NCI-H748 (cell line): Measurements from ENCODE around the gene RFTN1.
A peak's percentile ranks its signal among the peaks of the same experiment; 100 is the strongest.
"Not testable (repeated sequence)": the region's sequence is repeated elsewhere in the genome, so short reads cannot be mapped to it uniquely, and the experiment has no call there.

Experiments used
- DNase-seq: peaks from one replicate; lab custom pipeline; 2025; ENCODE audit not compliant: unreplicated experiment; lab: John Stamatoyannopoulos, UW

RFTN1 gene

DNA sequence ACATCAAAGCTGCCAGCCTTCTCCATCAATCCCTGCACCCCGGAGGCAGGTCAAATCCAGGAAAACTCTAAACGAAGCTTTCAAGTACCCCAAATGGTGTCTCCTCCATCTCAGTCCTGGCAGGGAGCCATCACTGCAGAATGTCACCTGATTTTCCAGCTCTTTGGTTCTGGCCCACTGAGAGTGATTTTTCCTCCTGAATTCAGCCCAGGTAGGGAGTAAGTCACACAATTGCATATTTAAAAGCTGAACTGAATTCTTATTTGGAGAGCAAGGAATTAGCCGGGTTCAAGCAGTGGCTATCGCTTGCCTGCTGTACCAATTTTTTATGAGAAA is 5.3 kb downstream of the RFTN1 start:
- no peak for DNase-seq

DNA sequence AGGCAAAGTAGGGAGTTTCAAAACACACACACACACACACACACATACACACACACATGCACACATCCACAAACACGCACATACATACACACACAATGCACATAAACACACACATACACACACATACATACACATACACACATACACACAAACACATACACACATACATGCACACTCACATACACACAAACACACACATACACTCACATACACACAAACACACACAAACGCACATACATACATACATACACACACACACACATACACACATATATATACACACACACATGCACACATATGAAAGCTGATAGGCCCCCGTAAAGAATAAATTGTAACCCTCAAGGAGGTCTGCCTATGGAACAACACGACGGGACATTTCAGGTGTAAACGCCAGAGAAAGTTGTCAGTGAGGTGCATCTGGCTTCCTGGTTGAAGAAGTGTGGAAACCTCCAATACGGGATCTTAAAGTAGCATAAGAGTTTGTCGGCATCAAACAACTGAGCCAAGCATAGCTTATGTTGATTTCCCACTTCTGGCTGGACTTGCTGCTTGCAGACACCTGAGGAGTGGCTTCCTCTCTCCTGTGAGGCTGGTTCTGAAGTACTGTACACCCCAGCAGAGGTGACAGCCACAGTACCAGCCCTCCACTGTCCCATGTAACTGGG is 5.8 kb downstream of the RFTN1 start:
- DNase-seq = no peak

DNA sequence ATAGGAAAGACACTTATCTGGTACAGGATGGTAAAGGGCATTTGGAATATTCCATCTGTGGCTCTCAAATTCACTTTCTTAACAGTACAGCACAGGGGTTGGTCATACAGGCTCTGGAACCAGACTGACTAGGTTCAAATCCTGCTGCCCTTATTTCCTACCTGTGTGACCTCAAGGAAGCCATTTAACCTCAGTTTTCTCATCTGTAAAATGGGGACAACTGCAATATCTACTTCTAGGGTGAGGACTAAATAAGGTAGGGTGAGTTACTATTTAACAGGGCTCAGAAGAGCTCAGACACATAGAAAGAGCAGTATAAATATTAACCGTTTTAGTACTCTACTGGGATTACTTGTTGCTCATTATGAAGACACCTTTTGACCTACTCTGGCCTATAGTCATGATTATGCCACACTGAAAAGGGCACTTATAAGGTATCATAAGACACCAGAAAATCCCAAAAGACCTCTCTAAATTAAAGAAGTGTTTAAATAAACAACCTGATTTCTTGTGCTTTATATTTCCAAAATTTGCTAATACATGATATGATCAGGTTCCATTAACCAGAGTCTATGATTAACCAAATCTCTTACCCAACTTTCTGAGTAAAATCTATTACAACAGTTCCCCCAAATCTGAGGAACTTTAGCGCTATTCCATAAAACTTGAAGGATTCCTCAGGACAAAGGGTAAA is 6.5 kb downstream of the RFTN1 start:
- DNase-seq = no peak

DNA sequence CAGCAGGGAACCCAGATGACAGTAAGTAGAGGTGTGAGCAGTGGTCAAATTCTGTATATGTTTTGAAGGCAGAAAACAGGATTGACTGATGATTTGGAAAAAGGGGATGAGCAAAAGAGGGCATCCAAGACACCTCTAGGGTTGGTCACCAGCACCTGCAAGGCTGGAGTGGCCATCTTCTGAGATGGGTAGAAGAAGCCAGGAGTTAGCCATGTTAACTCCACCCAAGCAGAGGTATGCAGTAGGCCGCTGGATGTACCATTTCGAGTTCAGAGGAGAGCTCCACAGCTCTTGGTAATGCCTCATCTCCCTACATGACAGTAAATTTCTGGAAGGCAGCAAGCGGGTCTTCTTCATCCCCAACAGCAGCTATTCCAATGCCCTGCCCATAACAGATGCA is 7.0 kb downstream of the RFTN1 start:
- no peak for DNase-seq

DNA sequence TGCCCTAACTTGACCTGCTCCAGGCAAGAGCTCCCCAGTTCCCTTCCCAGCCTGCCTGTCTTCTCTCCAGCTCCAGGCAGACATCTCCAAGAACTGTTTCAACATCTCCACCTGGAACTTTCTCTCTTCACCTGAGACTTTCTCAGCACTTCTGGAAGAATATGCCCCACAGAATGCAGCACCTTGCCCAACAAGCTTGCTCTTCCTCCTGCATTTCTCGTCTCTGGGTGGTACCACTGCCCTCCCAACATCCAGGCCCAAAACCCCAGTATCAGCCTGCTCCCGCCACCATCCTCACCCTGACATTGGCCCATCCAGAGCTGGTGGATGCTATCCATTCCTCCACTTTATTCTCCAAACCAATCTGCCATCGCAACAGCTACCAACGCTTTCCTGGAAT is 8.8 kb downstream of the RFTN1 start:
- no peak for DNase-seq

DNA sequence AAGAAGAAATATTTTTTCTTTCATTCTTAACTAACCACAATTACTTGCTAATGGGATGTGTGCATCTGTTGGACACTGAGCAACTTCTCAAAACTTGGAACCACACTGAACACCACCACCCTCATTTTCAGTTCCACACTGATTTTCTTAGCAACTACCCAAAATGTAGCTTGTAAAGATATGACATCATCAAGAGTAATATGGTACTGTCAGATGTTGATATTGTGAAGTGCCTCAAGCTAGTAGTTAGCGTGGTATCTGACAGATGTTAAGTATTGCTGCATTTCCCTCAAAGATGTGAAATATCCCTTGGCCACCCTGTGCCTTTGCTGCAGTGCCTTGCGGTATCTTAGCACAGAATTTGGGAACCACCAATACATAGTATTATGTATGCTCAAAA is 9.3 kb downstream of the RFTN1 start:
- no peak for DNase-seq

DNA sequence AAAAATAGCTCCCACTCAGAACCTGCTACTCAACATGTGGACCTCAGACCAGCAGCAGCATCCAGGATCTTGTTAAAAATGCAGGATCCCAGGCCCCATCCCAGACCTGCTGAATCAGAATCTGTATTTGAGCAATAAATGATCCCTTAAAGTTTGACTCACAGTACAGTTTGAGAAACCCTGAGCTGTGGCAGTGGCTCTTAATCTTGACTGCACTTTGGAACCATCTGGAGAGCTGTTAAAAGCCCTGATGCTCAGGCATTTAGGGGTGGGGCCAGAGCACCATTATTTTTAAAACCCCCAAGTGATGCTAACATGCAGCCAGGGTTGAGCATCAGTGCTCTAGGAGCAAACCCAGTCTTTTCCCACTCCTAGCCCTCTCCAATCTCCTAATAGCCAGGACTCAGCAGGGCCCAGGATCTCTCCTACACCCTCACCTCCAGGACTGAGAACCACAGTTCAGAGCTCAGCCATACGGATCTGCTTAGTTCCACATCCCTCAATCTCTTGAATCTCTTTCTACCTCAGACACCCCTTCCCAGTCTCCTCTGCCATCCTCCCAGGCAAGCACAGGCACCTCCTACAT is 10.2 kb downstream of the RFTN1 start:
- DNase-seq = no peak

DNA sequence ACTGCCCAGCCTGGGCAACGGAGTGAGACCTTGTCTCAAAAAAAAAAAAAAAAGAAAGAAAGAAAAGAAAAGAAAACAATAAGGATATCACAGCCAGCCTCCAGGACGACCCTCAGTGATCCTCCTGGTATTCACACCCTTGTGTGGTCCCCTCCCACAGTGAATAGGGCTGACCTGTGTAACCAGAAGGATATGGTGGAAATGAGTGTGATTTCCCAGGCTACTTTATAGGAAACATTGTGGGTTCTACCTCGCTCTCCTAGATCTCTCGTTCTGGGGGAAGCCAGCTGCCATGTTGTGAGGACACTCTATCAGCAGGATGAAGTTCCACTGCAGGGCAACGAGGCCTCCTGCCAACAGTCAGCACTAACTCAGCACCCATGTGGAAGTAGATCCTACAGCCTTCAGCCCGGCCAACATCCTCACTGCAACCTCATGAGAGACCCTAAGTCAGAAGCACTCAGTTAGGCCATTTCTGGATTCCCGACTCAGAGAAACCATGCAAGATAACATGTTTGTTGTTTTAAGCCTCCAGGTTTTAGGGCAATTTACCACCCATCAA is 11.1 kb downstream of the RFTN1 start:
- DNase-seq = no peak

DNA sequence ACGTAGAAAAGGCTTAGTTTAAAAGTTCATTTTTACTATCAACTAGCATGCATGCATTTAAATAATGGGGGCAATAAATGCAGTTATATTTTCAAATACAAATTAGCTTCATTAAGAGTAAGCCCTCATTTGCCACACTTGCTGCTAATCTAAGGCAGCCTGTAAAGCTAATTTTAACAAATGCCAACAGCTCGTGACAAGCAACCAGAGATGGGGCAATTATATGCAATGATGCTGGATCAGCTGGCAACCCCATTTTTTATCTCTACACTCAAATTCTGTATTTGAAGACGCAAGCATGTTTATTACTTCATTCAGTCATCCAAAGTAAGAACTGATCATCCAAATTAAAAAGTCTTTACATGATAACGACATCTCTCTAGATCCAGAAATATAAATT is 12.1 kb downstream of the RFTN1 start:
- DNase-seq = no peak

DNA sequence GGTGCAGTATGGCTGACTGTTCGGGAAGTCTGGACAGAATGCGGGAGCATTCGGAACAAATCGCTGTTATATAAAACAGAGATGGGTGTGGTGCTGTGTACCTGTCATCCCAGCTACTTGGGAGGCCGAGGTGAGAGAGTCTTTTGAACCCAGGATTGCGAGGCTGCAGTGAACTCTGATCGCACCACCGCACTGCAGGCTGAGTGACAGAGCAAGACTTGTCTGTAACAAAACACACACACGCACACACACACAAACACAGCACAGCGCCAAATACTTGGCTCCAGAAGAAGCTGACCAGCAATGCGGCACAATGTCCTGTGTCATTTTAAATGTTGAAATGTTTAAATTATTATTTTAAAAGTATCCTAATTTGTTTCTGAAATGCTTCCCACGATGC is 12.6 kb downstream of the RFTN1 start:
- DNase-seq = no peak

DNA sequence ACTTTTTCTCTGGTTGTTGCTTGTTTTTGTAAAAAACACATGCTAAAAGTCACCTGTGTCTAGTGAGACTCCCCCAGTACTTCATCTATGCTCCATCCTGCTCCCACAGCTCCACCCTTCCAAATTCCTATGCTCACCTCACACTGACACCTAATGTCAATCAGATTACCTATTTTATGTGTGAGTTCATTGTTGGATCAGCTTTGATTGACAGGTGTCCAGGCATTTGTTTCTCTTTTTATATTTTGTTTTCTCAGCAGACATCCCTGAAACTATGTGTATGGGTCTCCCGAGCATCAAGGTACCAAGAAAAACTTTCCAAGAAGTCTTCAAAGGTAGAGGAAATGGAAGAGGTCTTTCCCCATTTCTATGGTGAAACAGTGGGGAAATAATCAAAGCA is 13.4 kb downstream of the RFTN1 start:
- DNase-seq = no peak

DNA sequence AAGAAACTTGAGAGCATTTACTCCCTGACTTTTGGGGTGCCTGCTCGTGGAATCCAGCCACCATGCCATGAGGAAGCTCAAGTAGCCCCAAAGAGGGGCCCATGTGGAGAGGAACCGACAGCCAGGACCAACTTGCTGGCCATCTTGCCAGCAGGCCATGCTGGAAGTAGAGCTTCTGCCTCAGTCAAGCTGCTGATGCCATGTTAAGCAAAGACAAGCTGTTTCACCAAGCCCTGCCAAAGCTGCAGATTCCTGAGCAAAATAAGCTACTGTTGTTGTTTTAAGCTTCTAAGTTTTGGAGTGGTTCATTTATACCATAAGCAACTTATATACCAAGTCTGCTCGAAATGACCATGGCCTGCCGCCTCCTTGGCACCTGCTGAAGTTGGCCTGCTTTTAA is 14.1 kb downstream of the RFTN1 start:
- no peak for DNase-seq

DNA sequence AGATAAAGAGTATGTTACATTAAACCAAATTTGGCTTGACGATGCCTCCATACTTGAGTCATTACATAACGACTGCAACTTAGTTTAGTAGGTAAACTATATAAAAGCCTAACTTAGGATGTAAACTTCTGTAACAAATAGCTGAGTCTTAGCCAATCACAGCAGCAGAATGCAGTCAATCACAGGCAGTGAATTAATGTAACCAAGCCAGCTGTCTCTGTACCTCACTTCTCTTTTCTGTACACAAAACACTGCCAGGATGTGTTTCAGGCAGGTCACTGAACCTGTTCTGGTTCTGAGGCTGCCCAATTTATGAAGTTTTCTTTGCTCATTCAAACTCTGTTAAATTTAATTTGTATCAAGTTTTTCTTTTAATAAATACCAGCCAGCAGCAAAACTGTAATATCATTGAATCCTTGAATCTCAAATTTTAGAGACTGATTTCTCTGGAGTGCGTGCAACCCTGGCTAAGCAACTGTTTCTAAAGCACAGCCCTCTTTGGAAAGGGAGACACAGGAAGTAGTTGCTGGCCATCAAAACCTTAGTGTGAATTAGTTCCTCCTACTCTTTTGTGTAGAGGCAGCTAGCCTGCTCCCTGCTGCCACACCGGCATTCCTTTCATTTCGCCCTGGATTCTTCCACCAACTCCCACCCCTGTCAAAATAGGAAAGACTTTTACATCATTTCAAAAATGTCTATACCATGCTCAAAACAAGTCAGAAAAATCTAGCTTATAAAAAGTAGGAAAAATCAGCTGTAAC is 15.2 kb downstream of the RFTN1 start:
- DNase-seq = no peak

DNA sequence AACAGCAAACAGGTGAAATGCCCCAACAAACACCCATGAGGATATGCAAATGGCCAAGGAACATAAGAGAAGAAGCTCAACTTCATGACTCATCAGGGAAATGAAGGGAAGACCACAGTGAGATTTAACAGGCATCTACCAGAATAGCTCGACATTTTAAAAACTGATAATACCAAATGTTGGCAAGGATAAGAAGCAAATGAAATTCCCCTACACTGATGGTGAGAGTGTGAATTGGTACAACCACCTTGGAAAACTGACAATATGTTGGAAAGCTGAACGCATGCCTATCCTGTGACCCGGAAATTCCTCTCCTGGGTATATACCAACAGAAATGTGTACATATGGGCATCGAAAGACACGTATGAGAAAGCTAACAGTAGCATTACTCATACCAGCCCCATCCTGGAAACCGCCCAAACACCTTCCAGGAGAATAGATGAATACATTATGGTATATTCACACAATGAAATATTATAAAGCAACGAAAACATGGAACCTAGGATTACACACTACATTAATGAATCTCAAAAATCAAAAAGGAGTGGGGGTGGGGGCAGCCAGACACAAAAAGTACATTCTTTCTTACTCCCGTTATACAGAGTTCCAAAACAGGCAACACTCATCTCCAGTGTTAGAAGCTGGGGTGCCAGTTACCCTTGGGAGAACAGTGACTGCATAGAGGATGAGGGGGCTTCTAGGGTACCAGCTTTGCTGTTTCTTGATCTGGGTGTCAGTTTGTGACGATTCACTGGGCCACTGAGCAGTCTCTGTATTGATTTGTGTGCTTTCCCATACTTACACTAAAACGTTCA is 16.9 kb downstream of the RFTN1 start:
- no peak for DNase-seq

DNA sequence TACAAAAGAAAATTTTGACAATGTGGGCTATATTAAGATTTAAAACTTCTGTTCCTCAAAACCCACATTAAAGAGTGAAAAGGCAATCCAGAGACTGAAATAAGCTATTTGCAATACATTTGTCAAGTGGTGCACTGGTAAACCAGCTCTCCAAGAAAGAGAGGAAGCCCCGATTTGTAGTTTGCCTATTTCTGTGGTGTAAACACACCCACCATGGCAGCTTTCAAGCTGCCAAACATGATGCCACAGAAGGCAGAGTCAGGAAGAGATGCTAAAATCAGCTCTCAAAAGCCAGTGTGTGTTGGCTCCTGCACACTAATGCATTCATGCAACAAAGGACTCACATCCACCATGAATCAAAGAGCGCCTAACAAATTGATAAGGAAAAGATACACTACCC is 17.5 kb downstream of the RFTN1 start:
- DNase-seq = no peak

DNA sequence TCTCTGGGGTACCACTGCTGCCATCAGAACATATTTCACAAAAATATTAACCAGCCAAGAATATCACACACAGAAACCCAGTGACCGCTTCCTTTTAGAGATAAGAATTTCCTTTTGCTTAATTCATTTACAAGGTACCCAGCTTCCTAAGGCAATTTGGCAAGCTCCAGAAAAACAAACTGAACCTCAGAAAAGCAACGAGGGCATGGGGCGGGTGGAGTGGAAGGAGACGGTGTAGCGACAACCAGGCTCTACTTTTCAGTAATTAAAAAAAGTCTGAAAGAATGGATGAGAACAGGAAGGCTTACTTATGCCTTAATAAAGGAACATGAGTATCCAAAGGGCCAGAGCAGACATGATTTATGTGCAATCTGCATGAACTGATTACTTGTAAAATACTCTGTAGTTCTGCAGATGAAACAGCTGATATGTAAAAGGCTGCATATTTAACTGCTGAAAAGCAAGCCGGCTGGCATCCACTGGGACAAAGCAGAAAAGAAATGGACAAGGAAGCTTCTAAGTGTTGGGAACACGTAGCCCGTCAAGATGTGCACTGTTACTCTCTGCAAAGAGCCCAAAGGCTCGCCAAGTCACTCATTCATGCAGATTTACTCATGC is 18.6 kb downstream of the RFTN1 start:
- no peak for DNase-seq

DNA sequence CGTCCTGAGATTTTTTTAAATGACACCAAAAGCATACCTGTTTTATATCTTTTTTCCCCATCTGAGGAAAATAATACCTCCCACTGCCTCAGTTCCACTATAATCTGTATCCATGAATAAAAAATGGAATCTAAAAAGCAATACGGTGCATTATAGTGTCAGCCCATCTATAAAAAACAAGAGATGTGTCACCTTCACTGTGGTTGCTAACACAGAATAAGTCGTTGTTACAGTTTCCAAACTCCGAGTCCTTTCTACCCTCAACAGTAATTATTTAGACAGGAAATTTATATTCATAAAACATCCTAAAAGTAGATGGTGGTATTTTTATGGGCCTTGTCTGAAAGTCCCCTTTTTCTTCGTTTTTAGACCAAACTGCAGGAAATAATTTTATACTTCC is 19.4 kb downstream of the RFTN1 start:
- DNase-seq = no peak

DNA sequence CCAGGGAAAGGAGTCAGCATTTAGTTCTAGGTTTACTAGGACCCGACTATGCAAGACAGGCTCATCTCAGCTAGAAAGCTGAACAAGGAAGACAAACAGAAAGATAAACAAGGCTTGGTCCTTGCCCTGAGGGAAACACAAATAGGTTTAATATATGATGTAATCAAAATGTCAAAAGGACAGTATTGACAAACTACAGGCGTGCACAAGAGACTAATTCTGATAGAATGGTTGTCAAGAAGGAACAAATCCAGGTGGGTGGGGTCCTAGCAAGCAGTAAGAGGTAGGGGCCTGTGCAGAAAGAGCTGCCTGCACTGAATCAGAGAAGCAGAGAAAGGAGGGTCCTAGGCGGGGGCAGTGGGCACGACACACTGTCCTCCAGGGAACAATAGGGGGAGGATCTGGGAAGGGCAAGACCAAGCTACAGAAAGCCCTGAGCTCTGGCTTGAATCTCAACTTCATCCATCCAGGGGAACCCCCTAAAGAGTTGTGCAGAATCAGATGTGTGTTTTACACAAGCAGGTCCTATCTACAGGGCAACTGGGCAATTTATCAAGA is 23.4 kb downstream of the RFTN1 start:
- DNase-seq = peak; percentile 40

DNA sequence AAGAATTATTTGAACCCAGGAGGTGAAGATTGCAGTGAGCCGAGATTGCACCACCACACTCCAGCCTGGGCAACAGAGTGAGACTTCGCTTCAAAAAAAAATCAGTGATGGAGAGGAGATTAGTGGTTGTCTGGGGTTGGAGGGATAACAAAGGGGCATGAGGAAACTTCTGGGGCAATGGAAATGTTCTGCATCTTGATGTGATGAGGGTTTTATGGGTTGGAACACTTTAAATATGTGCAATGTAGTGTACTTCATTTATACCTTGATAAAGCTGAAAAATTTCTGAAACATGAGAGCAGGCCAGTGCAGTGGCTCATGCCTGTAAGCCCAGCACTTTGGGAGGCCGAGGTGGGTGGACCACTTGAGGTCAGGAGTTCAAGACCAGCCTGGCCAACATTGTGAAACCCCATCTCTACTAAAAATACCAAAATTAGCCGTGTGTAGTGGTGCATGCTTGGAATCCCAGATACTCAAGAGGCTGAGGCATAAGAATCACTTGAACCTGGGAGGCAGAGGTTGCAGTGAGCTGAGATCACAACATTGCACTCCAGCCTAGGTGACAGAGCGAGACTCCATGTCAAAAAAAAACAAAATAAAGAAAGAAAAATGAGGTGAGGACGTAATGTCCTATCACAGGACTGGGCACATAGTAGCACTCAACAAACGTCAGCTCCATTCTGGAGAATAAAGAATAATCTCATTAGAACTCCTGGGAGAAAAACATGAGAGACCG is 24.0 kb downstream of the RFTN1 start:
- DNase-seq = not testable (repeated sequence)
